Mesodermal cell (in vitro differentiated cells): ENCODE data around the gene PACC1.

ENCODE experiments used
- H3K27ac ChIP-seq: 2 replicates; pipeline ENCODE4 v1.7.0; 2013; ENCODE audit warnings: mild to moderate bottlenecking, low read depth, low read length, moderate library complexity; ENCODE audit not compliant: severe bottlenecking
- H3K36me3 ChIP-seq: 2 replicates; pipeline ENCODE4 v1.7.1; 2013; ENCODE audit warnings: mild to moderate bottlenecking, low read length, moderate library complexity; ENCODE audit not compliant: control insufficient read depth, insufficient read depth
- H3K4me1 ChIP-seq: one replicate; pipeline ENCODE4 v1.7.1; 2013; ENCODE audit warnings: mild to moderate bottlenecking, low read length; ENCODE audit not compliant: insufficient read depth, control insufficient read depth, poor library complexity, severe bottlenecking
- H3K4me3 ChIP-seq: 2 replicates; pipeline ENCODE4 v1.7.0; 2013; ENCODE audit warnings: low read length, control low read depth, mild to moderate bottlenecking; ENCODE audit not compliant: insufficient read depth, poor library complexity, severe bottlenecking; ENCODE audit errors: extremely low read depth
- H3K9me3 ChIP-seq: 2 replicates; pipeline ENCODE4 v1.7.1; 2013; ENCODE audit warnings: mild to moderate bottlenecking, low read length, moderate library complexity; ENCODE audit not compliant: control insufficient read depth
- WGBS, 2 experiments: methylation state at CpG; one replicate each; pipeline ENCODE4 v1.1.5; 2013; ENCODE audit warnings: missing lambda C conversion rate in 2 of 2; ENCODE audit not compliant: insufficient coverage in 2 of 2; 5-methylcytosine and 5-hydroxymethylcytosine counted together

PACC1 gene

DNA sequence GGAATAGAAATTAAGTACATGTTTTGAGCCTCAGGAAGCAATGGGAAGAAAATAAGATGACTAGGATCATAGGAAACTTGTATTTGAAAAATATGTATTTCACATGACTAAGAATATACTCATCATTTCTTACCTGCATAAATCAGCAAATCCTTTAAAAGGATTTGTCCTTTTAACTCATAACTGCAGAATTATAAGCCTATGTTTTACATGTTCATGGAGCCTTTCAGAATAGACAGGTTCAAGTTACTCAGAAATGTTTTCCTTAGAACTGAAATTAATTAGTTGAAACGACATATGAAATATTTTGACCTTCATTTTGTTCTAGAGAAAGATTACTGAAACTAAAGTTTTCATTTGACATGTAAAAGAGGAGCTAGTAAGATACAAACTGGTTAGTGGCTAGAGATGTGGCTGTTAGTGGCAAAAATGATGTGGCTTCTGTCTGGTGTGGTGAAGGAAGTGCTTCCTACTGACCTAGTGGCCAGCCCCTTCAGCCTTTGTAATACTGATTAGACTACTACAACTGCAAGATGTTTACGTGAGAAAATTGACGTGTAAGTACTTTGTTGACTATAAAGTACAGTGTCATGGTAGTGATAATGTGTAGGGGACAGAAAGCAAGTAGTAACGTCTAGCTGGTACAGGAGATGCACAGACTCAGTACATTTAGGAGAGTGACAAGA lies 54.7 kb downstream of the PACC1 start:
- 100% methylated on average over 2 to 3 of the region's 4 CpGs for WGBS, 2 experiments
- Histone ChIP-seq H3K27ac (no peak overlapping the region), H3K4me3 (no peak overlapping the region), H3K9me3 (no peaks in the 10 kb centered on the region), H3K4me1 (no peaks in the 10 kb centered on the region), H3K36me3 (peaks cover 35% of the 10 kb centered on the region)

DNA sequence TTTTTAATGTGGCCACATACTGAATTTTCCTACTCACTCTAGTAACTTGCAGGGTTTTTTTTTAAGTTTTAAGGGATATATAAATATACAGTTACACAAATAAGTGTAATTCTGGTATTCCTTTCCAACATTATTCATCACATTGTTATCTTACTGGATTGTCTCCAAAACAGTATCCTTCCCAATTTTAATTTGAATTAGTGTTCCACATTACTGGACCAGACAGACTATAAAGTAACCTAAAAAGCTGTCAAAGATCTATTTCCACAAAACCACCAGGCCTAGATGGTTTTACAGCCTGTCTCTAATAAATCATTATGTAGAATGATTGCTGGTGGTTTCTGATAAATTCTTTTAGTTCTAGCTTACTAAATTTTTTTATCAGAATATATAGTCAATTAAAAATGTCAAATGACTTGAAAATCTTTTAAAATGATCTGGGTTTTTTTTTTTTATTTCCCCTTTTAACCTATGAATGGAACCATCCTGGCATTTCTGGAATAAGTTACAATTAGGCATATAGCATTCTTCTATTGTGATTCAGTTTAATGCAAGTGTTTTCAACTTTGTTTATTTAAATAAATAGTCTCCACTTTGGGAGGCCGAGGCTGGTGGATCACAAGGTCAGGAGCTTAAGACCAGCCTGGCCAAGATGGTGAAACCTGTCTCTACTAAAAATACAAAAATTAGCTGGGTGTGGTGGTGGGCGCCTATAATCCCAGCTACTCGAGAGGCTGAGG lies 59.3 kb downstream of the PACC1 start:
- Histone ChIP-seq H3K9me3 (no peaks in the 10 kb centered on the region), H3K4me3 (no peak overlapping the region), H3K36me3 (peaks cover 51% of the 10 kb centered on the region), H3K27ac (no peak overlapping the region), H3K4me1 (no peaks in the 10 kb centered on the region)
- WGBS, 2 experiments, result 80 to 100% methylated on average over 2 of the region's 3 CpGs

DNA sequence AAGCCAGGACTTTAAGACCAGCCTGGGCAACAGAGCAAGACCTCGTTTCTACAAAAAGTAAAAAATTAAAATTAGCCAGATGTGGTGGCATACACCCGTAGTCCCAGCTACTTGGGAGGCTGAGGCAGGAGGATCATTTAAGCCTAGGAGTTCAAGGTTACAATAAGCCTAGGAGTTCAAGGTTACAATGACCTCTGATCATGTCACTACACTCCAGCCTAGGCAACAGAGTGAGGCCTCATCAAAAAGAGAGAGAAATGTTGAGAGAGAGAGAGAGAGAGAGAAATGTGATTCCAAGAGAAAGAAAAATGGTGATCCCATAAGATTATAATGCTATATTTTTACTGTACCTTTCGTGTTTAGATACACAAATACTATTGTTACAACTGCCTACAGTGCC lies 60.2 kb downstream of the PACC1 start:
- Histone ChIP-seq H3K4me3 (no peak overlapping the region), H3K27ac (no peak overlapping the region), H3K4me1 (no peaks in the 10 kb centered on the region), H3K9me3 (no peaks in the 10 kb centered on the region), H3K36me3 (peaks cover 45% of the 10 kb centered on the region)
- 86 to 100% methylated on average over 2 of the region's 3 CpGs for WGBS, 2 experiments

DNA sequence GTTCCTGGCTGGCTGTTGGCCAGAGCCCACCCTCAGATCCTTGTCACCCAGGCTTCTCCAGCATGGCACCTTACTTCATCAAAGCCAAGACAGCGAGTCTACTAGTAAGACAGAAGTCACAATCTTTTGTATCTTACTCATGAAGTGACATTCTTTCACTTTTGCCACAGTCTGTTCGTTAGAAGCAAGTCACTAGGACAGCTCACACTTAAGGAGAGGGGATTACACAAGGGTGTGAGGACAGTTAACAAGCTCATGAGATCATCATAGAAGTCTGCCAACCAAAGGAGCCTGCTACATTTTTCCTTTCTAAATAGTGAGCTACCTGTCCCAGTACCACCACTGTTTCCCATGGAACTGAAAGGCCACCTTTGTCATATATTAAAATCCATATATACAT lies 61.5 kb downstream of the PACC1 start:
- H3K27ac ChIP-seq, result no peak overlapping the region
- H3K4me1 ChIP-seq, result no peaks in the 10 kb centered on the region
- H3K36me3 ChIP-seq, result peaks cover 42% of the 10 kb centered on the region
- 73 to 100% methylated on average over 1 to 2 of the region's 2 CpGs for WGBS, 2 experiments
- H3K4me3 ChIP-seq, result no peak overlapping the region
- no peaks in the 10 kb centered on the region for H3K9me3 ChIP-seq

DNA sequence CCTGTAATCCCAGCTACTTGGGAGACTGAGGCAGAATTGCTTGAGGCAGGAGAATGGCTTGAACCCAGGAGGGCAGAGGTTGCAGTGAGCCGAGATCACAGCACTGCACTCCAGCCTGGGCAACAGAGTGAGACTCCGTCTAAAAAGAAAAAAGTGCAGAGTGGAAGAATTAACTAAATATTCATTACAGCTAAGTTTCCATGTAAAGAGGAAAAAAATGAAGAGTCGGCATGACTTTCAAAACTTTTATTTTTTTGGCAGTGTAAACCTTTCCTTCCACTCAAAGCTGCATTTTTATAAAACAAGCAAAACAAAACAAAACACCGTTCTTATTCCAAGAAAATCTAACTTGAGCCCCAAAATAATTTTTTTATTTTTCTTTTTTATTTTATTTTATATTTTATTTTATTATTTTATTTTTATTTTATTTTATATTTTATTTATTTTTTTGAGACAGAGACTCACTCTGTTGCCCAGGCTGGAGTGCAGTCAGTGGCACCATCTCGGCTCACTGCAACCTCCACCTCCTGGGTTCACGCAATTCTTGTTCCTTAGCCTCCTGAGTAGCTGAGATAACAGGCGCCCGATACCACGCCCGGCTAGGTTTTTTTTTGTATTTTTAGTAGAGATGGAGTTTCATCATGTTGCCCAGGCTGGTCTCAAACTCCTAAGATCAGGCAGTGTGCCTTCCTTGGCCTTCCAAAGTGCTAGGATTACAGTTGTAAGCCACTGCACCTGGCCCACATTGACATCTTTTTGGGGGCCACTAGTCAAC lies 62.9 kb downstream of the PACC1 start:
- Histone ChIP-seq H3K4me3 (no peak overlapping the region), H3K36me3 (peaks cover 38% of the 10 kb centered on the region), H3K9me3 (no peaks in the 10 kb centered on the region), H3K4me1 (no peaks in the 10 kb centered on the region), H3K27ac (no peak overlapping the region)
- 94 to 96% methylated on average over 5 to 7 of the region's 10 CpGs for WGBS, 2 experiments

DNA sequence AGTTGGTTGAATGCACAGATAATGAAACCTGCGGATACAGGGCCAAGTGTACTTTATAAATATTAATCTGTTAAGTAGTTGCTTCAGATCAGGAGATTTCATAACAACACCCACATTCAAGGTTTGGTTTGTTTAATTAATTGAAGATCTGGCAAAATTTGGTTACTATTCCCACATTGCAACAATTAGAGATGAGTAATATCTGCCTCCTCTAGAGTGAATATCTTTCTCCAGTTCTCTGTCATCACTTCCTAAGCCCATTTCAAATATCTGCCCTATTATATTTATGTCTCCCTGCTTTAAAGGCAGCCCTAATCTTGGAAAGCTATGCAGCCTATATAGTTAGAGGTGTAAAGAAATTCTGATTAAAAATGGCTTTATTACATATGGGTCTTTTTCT lies 68.1 kb downstream of the PACC1 start:
- no peak overlapping the region for H3K4me3 ChIP-seq
- WGBS, 2 experiments, result no CpG with 5 or more reads among the region's 1 CpG
- H3K27ac ChIP-seq, result no peak overlapping the region
- H3K4me1 ChIP-seq, result no peaks in the 10 kb centered on the region
- no peaks in the 10 kb centered on the region for H3K9me3 ChIP-seq
- H3K36me3 ChIP-seq, result peaks cover 26% of the 10 kb centered on the region

DNA sequence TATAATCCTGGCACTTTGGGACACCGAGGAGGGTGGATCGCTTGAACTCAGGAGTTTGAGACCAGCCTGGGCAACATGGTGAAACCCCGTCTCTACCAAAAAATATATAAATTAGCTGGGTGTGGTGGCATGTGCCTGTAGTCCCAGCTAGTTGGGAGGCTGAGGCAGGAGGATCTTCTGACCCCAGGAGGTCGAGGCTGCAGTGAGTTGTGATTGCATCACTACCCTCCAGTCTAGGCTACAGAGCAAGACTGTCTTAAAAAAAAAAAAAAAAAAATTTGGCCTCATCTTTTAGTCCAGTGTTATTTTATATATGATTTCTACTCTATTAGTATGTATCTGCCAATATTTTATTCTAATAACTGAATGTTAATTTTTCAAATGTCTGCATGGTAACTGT lies 69.8 kb downstream of the PACC1 start:
- Histone ChIP-seq H3K4me1 (no peaks in the 10 kb centered on the region), H3K27ac (no peak overlapping the region), H3K36me3 (peaks cover 19% of the 10 kb centered on the region), H3K9me3 (no peaks in the 10 kb centered on the region), H3K4me3 (no peak overlapping the region)
- 90% methylated on average over 2 of the region's 4 CpGs; no CpG with 5 or more reads in 1 of the 2 experiments for WGBS, 2 experiments

DNA sequence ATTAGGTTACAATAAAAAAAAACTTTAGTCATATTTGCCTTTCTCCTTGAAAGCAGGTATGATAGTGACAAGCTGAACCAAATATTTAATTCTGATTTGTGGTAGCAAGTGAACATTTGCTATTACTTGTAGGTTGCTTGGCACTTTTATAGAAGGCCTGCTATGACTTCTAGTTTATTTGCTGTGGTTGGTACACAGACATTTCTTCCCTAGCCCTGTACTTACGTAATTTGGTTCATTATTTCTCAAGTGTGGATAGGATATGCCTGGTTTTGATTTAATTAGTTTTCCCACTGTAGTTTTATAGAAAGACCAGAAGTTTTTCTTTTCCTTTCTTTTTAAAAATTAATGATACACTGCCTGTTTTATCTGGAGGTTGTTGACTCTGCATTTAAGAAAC lies 73.6 kb downstream of the PACC1 start:
- WGBS, 2 experiments, result no CpG with 5 or more reads among the region's 1 CpG
- H3K4me3 ChIP-seq, result no peak overlapping the region
- H3K36me3 ChIP-seq, result peaks cover 8% of the 10 kb centered on the region
- no peak overlapping the region for H3K27ac ChIP-seq
- no peaks in the 10 kb centered on the region for H3K9me3 ChIP-seq
- no peaks in the 10 kb centered on the region for H3K4me1 ChIP-seq

DNA sequence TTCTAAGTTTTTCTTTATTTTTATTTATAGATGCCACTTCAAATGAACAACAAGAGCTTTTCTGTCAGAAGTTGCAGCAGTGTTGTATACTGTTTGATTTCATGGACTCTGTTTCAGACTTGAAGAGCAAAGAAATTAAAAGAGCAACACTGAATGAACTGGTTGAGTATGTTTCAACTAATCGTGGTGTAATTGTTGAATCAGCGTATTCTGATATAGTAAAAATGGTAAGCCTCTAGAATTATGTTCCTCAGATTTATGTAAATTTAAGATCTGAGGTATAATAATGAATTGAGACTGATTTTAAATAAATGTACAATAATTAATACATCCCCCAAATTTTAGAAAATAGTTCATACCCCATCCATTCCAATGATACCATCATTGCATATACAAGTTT lies 85.6 kb downstream of the PACC1 start:
- H3K36me3 ChIP-seq, result peaks cover 13% of the 10 kb centered on the region
- H3K4me3 ChIP-seq, result no peak overlapping the region
- 84 to 100% methylated on average over 2 of the region's 2 CpGs for WGBS, 2 experiments

DNA sequence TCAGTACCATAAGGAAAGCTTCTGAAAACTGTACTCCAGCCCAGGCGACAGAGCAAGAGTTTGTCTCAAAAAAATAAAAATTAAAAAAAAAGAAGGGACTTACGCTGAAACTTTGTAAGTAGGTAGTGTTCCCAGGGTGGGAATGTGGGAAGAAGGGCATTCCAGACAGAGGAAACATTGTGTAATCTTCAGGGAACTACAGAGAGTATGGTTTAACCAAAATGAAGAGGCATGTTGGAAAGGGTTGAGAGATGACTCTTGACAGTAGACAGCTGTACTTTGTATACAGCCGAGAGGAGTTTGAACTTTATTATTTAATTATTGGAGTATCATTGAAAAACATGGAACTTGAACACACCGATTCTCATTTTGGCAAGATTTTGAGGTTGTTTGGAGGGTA lies 86.4 kb downstream of the PACC1 start:
- H3K4me1 ChIP-seq, result no peaks in the 10 kb centered on the region
- no peaks in the 10 kb centered on the region for H3K9me3 ChIP-seq
- 100% methylated on average over 3 to 4 of the region's 4 CpGs for WGBS, 2 experiments

More for the DNA sequence above, 85.6 kb downstream of the PACC1 start:
- H3K9me3 ChIP-seq, result no peaks in the 10 kb centered on the region
- no peaks in the 10 kb centered on the region for H3K4me1 ChIP-seq
- no peak overlapping the region for H3K27ac ChIP-seq

More for the DNA sequence above, 86.4 kb downstream of the PACC1 start:
- H3K36me3 ChIP-seq, result peaks cover 5% of the 10 kb centered on the region
- H3K4me3 ChIP-seq, result no peak overlapping the region
- no peak overlapping the region for H3K27ac ChIP-seq
